GM18951 (cell line): ENCODE data around the gene ASPRV1.

Experiments used
- POLR2A ChIP-seq: IDR thresholded peaks from 4 replicates; pipeline ENCODE4 v1.6.1; 2011; ENCODE audit warnings: mild to moderate bottlenecking; ENCODE audit not compliant: insufficient read length, insufficient read depth; ENCODE audit errors: extremely low read depth
- in situ Hi-C: fragments of 300-500 bp; cut with MboI; formaldehyde crosslinking; loops from one replicate; pipeline ENCODE4 v1.12.0; 2022; ENCODE audit warnings: low sequenced_read_pairs, mixed read lengths, inconsistent platforms; ENCODE audit not compliant: unreplicated experiment

Gene ASPRV1

DNA sequence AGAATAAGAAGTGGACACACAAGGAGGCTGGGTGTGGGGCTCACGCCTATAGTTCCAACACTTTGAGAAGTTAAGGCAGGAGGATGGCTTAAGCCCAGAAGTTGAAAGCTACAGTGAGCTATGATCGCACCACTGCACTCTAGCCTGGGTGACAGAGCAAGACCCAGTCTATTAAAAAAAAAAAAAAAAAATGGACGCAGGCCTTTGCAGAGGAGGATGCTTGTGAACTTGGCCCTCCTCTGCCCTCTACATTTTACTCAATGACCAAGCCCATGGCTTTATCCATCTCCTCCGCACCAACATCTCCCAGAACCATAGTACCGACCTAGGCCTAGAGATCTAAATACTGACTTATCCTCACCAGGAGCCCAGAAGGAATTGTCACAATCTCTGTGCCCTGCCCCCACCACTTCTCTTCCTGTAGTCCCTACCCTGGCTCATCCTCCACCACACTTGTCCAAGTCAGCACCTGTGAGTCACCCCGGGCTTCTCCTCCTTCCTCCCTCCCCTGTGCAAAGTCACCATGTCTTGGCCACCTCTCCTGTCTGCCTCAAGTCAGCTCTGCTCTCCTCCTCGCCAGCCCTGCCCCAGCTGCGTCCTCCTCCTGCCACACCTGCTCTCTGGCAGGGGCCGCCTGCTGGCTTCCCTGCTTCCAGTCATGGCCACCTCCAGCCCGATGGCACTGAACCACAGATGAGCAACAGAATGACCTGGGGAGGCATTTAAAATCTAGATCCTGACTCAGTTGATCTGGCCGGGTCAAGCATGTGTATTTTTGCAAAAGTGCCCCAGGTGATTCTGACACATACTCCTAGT, 35.8 kb upstream of the ASPRV1 start:
- in situ Hi-C loops, result no loop called here
- TF ChIP-seq POLR2A, result no peak

DNA sequence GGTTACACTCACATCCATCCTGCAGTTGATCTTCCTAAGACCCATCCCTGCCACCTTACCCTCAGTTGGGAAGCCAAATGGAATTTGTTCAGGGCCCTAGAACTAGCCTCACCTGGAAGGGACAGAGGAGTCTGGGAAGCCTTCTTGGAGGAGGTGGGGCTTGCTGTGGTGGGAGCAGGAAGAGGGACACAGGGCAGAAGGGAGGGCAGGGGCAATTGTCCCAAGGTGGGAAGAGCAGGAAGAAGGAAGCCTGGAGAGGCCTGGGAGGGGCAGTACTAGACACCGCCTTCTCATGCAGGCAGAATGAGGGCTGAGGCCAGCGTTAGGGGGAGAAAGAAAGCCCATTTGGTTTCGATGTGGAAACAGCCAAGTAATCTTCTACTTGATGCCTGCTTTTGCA, 34.1 kb upstream of the ASPRV1 start:
- in situ Hi-C loops, result no loop called here
- no peak for TF ChIP-seq POLR2A

DNA sequence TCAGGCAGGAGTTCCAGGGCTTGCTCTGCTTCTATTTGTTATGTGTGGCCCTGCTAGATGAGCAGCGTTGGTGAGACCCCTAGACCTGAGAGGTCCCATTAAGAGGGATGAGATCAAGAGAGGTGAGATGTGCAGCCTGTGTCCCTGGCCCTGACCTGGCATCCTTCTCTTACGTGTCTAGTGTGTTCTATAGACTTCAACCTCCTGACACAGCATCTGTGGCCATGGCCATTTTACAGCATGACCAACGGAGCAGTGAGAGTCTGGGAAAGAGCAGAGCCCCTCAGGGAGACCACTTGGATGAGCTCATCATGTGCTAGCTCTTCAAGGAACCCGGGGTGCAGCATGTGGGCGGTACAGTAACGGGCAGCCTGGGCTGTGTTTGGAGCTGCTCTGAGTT, 32.7 kb upstream of the ASPRV1 start:
- TF ChIP-seq POLR2A, result no peak
- in situ Hi-C loops, result no loop called here

GRCh38 chr2:69993708-69994107, 32.3 kb upstream of the ASPRV1 start:
- no peak for TF ChIP-seq POLR2A
- in situ Hi-C loops, result no loop called here

DNA sequence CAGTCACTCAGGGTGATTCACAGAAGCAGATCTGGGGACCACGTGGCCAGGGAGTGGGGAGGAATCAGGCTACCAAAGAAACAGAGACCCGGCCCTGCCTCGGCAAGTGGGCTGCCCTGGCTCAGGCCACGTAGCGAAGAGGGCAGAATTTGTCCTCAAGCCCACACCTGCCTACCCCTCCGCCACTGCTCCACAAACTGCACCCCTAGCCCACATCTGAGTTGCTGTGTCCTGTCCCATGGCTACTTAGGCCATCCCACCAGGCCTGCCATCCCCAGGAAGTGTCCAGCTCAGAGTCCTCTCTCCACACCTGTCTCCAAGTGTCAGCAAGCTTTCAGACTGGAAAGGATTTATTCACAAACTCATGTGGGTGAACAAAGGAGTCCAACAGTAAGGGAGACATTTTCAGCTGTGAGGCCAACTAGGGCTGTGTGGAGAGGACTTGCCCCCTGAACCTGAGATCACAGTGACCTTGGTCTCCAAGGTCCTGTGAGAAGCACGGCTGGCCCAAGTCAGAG, 31.7 kb upstream of the ASPRV1 start:
- in situ Hi-C loops, result no loop called here
- no peak for TF ChIP-seq POLR2A

DNA sequence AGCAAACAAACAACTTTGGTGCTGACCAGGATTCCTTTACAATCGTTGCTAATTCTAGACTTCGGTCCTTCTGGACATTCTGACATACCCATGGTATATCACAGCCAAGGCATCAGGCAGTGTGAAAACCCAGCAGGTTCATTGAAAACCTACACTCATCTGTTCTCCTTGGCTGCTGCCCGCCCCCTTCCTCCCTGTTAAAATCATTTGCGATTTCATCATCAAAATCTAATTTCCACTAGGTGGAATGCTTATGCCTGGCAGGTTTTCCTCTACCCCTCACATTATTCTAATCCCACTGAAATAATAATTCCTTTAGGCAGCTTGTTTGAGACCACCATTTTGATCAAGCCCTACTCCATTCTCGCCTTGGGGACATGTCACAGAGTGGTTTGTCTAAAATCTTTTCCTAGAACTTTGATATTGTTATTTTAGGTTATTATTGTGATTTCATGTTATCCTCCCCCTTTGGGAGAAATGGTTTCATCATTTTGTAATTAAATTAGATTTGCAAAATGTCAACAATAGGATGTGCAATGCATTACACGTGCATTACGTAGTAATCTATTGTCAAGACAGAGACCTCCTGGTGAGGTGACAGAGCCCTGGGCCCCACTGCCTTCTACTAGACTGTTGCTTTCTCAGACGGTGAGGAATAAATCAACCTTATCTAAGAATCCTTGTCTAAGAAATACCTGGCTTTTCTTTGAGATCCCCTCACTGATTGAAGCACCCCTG, 31.0 kb upstream of the ASPRV1 start:
- in situ Hi-C loops, result no loop called here
- no peak for TF ChIP-seq POLR2A

GRCh38 chr2:69989441-69990105, 28.1 kb upstream of the ASPRV1 start:
- no peak for TF ChIP-seq POLR2A
- in situ Hi-C loops, result no loop called here

- no peak for TF ChIP-seq POLR2A
- in situ Hi-C loops, result no loop called here
Measured at GRCh38 chr2:69989009-69989408, 27.6 kb upstream of the ASPRV1 start.

DNA sequence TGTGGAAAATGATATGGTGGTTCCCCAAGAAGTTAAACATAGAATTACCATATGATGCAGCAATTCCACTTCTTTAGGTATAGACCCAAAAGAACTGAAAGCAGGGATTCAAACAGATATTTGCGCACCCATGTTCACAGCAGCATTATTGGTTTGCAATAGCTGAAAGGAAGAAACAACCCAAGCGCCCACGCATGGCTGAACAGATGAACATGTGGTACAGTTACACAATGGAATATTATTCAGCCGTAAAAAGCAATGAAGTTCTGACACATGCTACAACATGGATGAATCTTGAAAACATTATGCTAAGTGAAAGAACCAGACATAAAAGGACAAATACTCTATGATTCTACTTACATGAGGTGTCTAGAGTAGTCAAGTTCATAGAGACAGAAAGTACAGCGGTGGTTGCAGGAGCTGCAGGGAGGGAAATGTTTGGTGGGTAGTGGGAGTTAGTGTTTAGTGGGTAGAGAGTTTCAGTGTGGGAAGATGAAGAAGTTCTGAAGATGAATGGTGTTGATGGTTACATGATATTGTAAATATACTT, 26.7 kb upstream of the ASPRV1 start:
- TF ChIP-seq POLR2A, result no peak
- in situ Hi-C loops, result no loop called here

DNA sequence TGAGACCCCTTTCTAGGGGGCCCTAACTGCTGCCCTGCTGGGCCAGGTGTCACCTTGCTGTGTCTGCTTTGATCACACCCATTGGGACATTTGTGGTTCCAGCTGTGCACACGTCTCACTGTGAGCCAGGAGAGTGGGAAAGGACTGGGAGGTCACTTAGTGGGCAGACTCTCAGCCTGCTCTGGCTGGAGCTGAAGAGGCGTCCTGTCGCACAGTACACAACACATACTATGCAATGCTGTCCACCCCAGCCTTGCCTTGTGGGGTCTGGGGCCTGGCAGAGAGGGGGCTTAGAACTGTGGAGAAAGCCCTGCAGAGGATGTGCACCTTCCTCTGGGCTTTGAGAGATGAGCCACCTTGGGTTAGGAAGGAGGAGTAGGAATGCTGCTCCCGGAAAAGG, 25.3 kb upstream of the ASPRV1 start:
- in situ Hi-C loops, result no loop called here
- no peak for TF ChIP-seq POLR2A

- in situ Hi-C loops, result no loop called here
Measured at GRCh38 chr2:69985688-69986087, 24.3 kb upstream of the ASPRV1 start.

GRCh38 chr2:69985216-69985615, 23.8 kb upstream of the ASPRV1 start:
- TF ChIP-seq POLR2A, result no peak
- in situ Hi-C loops, result no loop called here

More at GRCh38 chr2:69985688-69986087, 24.3 kb upstream of the ASPRV1 start:
- TF ChIP-seq POLR2A, result no peak

- TF ChIP-seq POLR2A, result no peak
Measured at GRCh38 chr2:69983392-69983966, 22.0 kb upstream of the ASPRV1 start.

More at GRCh38 chr2:69983392-69983966, 22.0 kb upstream of the ASPRV1 start:
- in situ Hi-C loops, result no loop called here
